Raji (cell line): ENCODE data around the gene NCEH1.

Source experiments
- POLR2A ChIP-seq: IDR thresholded peaks from 2 replicates; pipeline ENCODE4 v1.6.1; 2011; ENCODE audit warnings: low read depth, low read length, control low read depth; ENCODE audit not compliant: insufficient read depth

Gene NCEH1

GRCh38 chr3:172659246-172660002 lies 51.4 kb downstream of the NCEH1 start:
- no peak for TF ChIP-seq POLR2A

- TF ChIP-seq POLR2A: no peak
These were observed 52.3 kb downstream of the NCEH1 start for GRCh38 chr3:172658344-172659245.

GRCh38 chr3:172656602-172657001 lies 54.3 kb downstream of the NCEH1 start:
- TF ChIP-seq POLR2A: no peak

GRCh38 chr3:172655388-172655787 lies 55.5 kb downstream of the NCEH1 start:
- TF ChIP-seq POLR2A: no peak

- TF ChIP-seq POLR2A: no peak
These were observed 56.4 kb downstream of the NCEH1 start for GRCh38 chr3:172654470-172654869.

GRCh38 chr3:172653004-172653572 lies 57.8 kb downstream of the NCEH1 start:
- no peak for TF ChIP-seq POLR2A

GRCh38 chr3:172651936-172652625 lies 58.8 kb downstream of the NCEH1 start:
- no peak for TF ChIP-seq POLR2A

- no peak for TF ChIP-seq POLR2A
These were observed 60.9 kb downstream of the NCEH1 start for GRCh38 chr3:172649987-172650386.

- no peak for TF ChIP-seq POLR2A
These were observed 62.1 kb downstream of the NCEH1 start for GRCh38 chr3:172648747-172649146.

GRCh38 chr3:172647823-172648222 lies 63.0 kb downstream of the NCEH1 start:
- no peak for TF ChIP-seq POLR2A

- no peak for TF ChIP-seq POLR2A
These were observed 63.8 kb downstream of the NCEH1 start for GRCh38 chr3:172647080-172647479.

- TF ChIP-seq POLR2A: no peak
These were observed 64.3 kb downstream of the NCEH1 start for GRCh38 chr3:172646439-172647015.

GRCh38 chr3:172644258-172644657 lies 66.6 kb downstream of the NCEH1 start:
- no peak for TF ChIP-seq POLR2A

- TF ChIP-seq POLR2A: no peak
These were observed 67.2 kb downstream of the NCEH1 start for GRCh38 chr3:172643506-172644179.
